Raji (cell line): ENCODE measurements around the gene SIK3.

Experiments
- POLR2A ChIP-seq: IDR thresholded peaks from 2 replicates; pipeline ENCODE4 v1.6.1; 2011; ENCODE audit warnings: low read depth, low read length, control low read depth; ENCODE audit not compliant: insufficient read depth

The SIK3 gene

DNA sequence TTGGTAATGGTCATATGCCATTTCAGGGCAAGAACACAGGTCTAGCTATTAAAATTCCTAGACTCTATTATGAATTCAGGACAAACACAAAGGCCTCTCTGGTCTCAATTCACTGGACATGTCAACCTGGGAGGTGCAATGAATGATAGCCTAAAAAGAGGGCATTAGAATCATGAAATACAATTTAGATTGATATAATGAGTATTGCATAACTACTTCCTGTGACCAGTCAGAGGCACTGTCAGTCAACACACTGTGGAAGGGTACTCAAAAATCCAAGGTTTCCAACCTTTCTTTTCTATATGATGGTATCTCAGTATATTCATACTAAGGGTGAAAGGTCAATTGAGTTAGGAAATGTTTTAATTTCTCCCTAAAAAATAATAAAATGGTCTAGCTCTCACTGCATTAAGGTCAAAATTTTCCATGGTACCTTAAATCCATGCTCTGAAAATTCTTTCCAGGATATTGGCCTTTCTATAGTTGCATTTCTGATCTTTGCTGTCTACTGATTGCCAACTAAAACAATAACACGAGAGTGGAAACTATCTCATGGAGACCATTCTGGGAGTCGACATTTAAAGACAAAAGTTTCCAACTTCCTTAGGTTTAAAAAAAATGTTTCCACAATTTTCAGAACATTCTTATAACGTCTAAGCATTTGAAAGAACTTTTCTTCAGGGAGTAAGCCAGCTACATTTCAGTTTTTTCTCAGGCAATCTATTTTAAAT, 179.1 kb downstream of the SIK3 start:
- TF ChIP-seq POLR2A, result no peak

DNA sequence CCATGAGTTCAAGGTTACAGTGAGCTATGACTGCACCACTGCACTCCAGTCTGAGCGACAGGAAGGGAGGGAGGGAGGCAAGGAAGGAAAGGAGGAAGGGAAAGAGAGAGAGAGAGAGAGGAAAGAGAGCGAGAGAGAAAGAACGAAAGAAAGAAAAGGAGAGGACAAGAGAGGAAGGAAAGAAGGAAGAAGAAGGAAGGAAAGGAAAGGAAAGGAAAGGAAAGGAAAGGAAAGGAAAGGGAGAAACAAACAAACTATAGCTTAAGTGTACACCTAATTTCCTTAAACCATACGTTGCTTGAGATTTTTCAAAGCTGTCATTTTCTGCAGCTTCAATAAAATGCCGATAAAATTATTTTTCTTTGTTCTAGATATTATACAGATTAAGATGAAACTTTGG, 180.6 kb downstream of the SIK3 start:
- no peak for TF ChIP-seq POLR2A

DNA sequence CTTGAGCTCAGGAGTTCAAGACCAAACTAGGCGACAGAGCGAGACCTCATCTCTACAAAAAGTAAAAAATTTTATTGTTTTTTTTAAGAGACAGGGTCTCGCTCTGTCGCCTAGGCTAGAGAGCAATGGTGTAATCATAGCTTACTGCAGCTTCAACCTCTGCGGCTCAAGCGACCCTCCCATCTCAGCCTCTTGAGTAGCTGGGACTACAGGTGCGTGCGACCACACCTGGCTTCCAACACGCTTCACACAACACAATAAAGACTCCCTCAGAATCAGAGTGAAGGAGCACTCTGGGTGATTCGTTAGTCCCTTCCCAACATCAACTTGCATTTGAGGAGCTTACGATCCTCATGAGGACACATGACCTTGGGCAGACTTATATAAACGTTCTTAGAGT, 181.3 kb downstream of the SIK3 start:
- no peak for TF ChIP-seq POLR2A

DNA sequence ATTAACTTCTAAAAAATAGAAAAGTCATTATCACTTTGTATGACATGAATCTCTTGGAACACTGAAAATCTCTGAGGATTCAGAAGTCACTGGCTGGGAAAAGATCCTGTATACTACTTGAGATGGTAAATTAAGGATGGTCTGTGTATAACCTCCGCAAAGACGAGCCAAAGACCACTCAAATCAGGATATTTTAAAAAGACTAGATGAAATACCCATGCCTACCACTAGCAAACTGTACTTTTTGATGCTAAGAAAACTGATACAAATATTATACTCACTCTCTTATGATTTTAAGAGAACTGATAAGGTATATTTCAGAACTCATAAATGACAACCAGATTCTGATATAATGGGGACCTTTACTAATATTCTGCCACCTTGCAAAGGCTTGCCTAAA, 182.2 kb downstream of the SIK3 start:
- no peak for TF ChIP-seq POLR2A

DNA sequence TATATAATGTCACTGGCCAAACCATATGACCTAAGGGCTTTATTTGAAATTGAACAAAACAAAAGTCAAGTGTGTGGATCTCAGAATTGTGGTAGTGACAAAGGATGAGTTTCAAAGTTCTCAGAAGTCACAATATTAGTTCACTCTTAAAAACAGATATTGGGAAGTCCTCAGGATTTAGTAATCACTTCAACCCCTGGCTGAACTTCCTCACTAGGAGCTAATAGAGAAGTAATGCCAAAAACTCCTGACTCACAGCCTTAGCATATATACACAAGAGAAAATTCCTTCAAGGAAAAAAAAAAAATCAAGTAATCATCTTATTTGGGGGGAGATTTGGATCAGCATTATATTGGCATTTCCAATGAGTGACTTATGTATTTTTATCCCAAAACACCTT, 185.2 kb downstream of the SIK3 start:
- TF ChIP-seq POLR2A, result no peak

DNA sequence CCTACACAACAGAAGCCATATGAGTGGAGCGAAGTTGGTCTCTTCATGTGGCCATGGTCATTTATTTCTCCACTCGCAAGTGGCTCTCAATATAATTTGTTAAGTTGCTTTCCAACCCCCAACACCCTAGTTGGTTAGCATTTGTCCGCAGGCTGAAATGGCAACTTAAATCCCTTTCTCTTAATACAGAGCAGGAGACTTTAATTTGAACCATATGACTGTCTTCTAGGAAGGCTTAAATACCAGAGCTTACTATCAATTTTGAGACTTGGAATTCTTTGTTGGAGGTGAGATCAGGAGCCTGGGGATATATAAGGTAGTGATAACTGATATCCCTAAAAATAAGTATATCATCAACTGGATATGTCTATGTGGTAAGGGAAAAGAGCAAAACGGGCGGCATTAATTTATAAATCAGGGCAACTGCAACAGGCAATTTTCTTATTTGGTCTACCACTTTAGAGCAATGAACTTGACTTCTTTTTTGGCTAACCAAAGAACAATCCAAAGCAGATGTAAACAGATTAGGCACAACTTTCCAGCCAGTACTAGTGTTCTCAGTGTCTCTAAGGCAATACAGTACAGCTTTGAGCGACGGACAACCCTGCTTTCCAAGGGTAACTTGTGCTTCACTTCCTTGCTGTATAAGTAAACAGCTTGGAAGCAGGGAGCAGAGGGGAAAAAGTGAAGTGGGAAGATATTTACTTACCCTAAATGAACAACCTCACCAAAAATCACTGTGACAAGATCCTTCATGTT, 186.1 kb downstream of the SIK3 start:
- TF ChIP-seq POLR2A, result no peak

DNA sequence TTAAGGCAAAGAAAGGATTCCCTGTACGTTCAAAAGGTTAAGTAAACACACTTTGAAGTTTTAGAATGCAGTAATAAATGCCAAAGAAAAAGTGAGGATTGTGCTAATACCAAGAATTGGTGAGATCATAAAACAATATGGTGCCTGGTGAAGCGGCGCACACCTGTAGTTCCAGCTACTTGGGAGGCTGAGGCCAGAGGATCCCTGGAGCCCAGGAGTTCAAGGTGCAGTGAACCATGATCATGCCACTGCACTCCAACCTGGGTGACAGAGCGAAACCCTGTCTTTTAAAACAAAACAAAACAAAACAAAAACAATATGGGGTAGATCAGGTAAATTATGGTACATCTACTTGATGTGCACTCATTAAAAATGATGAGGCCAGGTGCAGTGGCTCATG, 187.4 kb downstream of the SIK3 start:
- TF ChIP-seq POLR2A, result no peak

DNA sequence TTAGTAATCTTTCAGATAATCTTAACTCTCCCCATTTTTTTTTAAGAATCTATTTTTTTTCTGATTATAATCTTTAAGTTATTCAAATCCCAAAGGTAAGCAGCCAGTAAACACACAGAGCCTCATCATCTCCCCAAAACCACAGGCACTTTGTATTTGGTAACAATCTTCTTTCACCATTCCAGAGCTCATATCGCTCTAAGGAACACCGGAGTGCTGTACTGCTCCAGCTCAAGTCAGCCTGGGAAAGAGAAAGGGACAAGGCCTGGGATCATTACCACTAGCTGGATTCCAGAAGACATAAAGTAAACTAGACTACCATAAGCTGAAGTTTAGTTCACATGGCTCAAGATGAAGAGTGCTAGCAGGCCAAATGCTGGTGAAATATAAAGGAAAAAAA, 187.8 kb downstream of the SIK3 start:
- TF ChIP-seq POLR2A, result no peak

DNA sequence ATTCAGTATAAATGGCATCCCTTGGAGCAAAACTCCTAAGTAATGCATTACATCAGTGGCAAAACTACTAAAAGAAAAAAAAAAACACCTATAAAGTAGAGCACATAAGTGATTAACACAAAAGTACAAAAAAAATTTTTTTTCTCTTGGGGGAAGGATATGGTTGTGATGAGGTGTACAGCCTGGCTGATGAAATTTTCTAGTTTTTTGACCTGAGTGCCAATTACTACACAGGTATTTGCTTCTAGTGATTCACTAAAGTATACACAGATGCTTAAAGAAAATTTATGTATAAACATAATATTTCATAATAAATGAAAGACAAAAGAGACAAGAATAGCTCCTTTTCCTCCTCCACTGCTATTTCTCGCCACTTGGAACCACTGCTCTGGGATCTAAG, 189.0 kb downstream of the SIK3 start:
- TF ChIP-seq POLR2A, result no peak

DNA sequence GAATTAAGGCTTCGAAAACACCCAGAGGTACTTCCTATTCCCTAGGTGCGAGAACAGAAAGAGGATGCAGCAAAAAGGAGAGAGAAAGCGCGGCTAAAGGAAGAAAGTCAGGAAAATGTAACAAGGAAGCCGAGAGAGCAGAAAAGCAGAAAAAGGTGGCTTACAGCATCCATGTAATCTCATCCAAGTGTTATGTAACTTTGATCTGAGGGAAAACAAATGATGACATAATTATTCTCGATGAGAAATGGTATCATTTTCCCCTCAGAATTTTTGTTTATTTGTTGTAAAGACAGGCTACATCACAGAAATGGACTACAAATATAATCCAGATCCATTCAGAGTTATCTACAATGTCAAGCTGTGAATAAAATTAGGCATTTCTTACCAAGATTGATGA, 191.7 kb downstream of the SIK3 start:
- no peak for TF ChIP-seq POLR2A

DNA sequence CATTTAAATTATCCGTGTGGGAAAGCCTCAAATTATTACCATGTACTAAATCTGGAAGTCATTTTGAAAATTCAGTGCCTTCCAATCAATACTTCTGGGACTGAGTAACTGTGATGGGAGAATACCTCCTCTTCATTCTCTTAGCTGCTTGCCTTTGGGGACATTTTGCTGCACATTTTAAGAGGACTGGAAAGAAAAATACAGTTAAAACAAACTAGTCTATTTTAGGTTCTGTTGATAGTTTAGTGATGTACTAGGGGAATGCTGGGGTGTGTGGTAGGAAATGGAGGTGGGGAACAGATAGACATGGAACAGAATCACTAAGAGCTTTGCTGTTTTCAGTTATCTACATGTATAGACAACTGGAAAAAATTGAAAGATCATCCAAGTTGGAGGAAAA, 195.1 kb downstream of the SIK3 start:
- no peak for TF ChIP-seq POLR2A

DNA sequence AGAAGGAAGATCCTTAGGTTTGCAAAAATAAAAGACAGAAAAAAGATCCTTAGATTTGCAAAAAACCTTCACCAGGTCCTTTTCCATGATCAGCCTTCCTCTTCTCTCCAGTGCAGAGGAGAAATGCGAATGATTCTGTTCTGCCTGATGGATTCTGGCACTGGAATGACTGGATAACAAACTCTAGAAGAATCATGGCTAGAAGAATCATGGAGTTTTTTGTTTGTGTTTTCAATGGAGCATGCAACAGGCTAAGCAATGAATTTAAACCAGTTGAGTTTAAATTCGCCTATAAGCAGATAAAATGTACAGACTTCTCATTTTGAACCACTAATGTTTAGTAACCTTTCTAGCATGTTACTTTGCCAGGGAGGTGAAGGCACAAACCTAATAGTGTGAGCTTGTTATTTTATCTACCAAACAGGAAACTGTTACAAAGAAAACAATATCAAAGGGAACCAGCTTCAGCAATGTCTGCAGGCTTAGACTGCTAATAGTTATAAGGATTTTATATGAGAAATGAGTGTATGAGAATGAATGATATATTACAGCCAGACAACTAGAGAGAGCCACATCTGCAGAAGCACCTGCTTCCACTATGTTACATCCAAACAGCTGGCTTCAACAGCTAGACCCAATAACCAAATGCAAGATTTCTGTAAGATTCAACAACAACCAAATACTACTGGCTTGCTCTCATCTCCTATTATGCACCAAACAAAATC, 196.1 kb downstream of the SIK3 start:
- TF ChIP-seq POLR2A, result no peak

DNA sequence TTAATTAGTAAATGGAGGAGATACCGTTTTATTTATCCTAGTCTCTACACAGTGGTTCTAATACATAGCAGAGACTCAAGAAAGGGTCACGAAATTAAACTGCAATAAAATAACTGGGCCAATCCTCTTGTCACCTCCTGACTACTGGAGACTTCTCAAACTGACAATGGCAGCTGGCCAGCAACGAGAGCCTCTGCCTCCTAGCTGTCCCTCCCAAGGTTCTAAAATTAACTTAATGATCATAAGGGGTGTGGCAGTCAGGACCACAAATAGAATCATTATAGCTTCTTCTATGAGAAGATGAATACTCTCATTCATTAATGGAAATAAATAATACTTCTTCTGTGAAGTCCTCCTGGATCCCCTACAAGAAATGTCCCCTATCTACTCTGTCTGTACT, 197.0 kb downstream of the SIK3 start:
- no peak for TF ChIP-seq POLR2A

DNA sequence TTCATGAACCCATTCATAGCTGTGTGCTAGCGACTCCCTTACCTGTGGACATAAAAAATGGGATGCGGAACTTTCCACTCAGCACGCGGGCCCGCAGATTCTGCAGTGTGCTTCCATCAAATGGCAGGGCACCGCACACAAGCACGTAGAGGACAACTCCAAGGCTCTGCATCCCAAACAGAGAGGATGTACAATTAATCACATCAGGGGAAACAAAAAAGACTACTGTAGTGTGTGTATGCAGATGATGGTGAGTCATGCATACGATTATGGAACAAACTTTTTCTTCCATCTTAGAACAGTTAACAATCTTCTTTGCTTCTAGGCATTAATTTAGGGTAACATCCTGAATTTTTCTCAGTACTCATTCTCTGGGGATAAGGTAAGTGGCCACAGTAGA, 202.0 kb downstream of the SIK3 start:
- TF ChIP-seq POLR2A, result no peak

DNA sequence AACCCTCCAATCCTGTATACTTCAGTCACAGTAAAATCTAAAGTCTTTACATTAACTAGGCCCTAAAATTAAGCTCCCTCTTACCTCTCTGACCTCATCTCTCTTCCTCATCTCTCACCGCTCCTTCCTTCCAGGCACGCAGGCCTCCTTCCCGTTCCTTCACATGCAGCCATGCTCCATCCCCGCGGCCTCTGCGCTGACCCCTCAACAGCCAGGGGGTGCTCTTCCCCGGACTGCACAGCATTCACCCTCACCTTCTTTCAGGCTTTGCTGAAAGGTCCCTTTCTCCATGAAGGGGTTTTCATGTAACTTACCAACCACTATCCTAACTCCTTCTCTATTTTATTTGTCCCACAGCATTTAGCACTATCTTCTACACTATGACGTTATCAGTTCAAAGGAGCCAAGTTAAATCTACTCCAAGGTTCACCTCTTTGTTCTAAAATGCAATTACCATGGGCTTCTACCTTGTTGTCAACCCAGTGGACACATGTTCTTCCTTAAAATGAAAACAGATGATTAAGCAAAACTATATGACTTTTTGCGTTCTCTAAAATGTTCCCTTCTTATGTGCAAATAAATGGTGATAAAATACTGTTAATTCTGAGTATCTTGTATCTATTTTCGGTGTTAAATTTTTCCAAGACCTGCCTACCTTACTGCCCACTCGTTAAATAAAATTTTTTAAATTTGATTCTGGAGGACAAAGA, 203.0 kb downstream of the SIK3 start:
- no peak for TF ChIP-seq POLR2A
